ENCODE measurements around the gene SLC11A1.
A peak's percentile ranks its signal among the peaks of the same experiment; 100 is the strongest.

DNA sequence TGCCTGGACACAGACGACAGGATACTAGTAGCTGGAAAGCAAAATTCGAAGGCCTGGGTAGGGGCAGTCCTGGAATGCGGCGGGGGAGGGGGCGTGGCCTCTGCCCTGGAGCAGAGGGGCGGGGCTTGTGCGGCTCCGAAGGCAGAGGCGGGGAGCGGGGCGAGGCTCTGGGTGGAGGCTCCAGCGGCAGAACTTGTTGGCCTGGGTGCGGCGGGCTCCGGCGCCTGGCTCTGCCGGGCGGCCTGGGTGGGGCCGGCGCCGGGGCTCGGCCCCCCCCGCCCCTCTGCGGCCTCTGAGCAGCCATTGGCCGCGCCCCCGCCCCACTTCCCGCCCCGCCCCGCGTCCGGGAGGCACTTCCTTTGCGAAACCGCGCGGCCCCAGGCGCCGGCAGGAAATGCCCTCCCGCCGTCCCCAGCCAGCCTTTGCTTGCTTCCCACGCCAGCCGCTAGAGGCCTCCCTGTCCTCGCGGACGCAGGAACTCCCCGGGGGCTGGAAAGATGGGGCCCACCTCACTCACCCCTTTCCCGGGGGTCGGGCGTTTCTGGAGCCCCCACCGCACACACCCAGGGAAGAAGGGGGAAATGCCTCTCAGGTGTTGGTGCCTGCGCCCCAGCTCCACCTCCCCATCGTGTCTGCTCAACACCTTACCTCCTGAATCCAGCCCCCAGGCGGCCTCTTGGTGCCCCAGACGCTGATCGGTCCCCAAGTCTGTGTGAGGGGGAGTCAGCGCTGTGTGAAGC is 24.3 kb downstream of the SLC11A1 start:
- TF ChIP-seq, protein P1, sequence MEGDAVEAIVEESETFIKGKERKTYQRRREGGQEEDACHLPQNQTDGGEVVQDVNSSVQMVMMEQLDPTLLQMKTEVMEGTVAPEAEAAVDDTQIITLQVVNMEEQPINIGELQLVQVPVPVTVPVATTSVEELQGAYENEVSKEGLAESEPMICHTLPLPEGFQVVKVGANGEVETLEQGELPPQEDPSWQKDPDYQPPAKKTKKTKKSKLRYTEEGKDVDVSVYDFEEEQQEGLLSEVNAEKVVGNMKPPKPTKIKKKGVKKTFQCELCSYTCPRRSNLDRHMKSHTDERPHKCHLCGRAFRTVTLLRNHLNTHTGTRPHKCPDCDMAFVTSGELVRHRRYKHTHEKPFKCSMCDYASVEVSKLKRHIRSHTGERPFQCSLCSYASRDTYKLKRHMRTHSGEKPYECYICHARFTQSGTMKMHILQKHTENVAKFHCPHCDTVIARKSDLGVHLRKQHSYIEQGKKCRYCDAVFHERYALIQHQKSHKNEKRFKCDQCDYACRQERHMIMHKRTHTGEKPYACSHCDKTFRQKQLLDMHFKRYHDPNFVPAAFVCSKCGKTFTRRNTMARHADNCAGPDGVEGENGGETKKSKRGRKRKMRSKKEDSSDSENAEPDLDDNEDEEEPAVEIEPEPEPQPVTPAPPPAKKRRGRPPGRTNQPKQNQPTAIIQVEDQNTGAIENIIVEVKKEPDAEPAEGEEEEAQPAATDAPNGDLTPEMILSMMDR (optimal IDR thresholded peaks at IDR 0.05 in 1 of 3, IDR thresholded peaks at IDR 0.05 in 1 of 3, conservative IDR thresholded peaks at IDR 0.05 in 1 of 3; ENCODE audit: extremely low read depth in 1 of 3, insufficient read depth in 2 of 3, low read length in 3 of 3) = peak in 2 of 3 experiments; percentile 60 to 86
- TF ChIP-seq EZH2 (IDR thresholded peaks at IDR 0.05; ENCODE audit: low read length) = no peak

Data from keratinocyte (primary cell).